SK-N-MC (cell line): Measurements from ENCODE around the gene HMGN1.
A peak's percentile ranks its signal among the peaks of the same experiment; 100 is the strongest.

ENCODE experiments used
- DNase-seq: peaks from one replicate; pipeline ENCODE4 v3.0.0-alpha.2; 2011; ENCODE audit warnings: low read depth, low spot score
- H3K27ac ChIP-seq: fragments of 200-600 bp; sonication (generic); 2 replicates; pipeline ENCODE4 v1.5.1; 2016; ENCODE audit warnings: mixed run types
- H3K36me3 ChIP-seq: fragments of 200-600 bp; sonication (generic); 2 replicates; pipeline ENCODE4 v1.6.1; 2017; ENCODE audit warnings: antibody characterized with exemption, low read length, mixed read lengths; ENCODE audit not compliant: insufficient read depth
- H3K4me3 ChIP-seq: fragments of 200-600 bp; sonication (generic); 2 replicates; pipeline ENCODE4 v1.5.1; 2016
- H3K9ac ChIP-seq: fragments of 200-600 bp; sonication (generic); 2 replicates; pipeline ENCODE4 v1.8.0; 2017; ENCODE audit warnings: mixed run types, mixed read lengths; ENCODE audit not compliant: insufficient read length
- H3K9me3 ChIP-seq: fragments of 200-600 bp; sonication (generic); 2 replicates; pipeline ENCODE4 v1.6.1; 2017; ENCODE audit warnings: low read depth, mild to moderate bottlenecking, antibody characterized with exemption, low read length, moderate library complexity, mixed read lengths
- EZH2 ChIP-seq: fragments of 200-600 bp; sonication (generic); IDR thresholded peaks from one replicate; pipeline ENCODE4 v1.6.1; 2017; ENCODE audit warnings: antibody characterized with exemption
- FOXP2 ChIP-seq: optimal IDR thresholded peaks from 2 replicates; pipeline ENCODE3; 2011; ENCODE audit warnings: mild to moderate bottlenecking, moderate library complexity; ENCODE audit not compliant: insufficient read depth; ENCODE audit errors: extremely low read length, control extremely low read depth
- POLR2AphosphoS5 ChIP-seq: IDR thresholded peaks from 2 replicates; pipeline ENCODE4 v1.6.1; 2012; ENCODE audit warnings: mild to moderate bottlenecking, low read depth, low read length, borderline replicate concordance

Gene HMGN1

GRCh38 chr21:39348355-39349210 lies at the start of gene HMGN1:
TSS of gene HMGN1 (minus strand) at chr21:39349088. CDS start at chr21:39348917, 171 bp downstream.
- no peak for DNase-seq
- Histone ChIP-seq H3K27ac (peak within 1 kb of the TSS; percentile 94), H3K36me3 (peaks cover 46% of the 10 kb centered on the region), H3K4me3 (peak within 1 kb of the TSS; percentile 99), H3K9ac (peak within 1 kb of the TSS; percentile 96), H3K9me3 (no peaks in the 10 kb centered on the region)
- TF ChIP-seq EZH2 (no peak), POLR2AphosphoS5 (peak; percentile 22; the same call in 1 of the 2 replicates)

- H3K27ac ChIP-seq, result no peak overlapping the region
- H3K36me3 ChIP-seq, result peaks cover 32% of the 10 kb centered on the region; the same call in 1 of the 2 replicates
- TF ChIP-seq POLR2AphosphoS5 (no peak), EZH2 (no peak), FOXP2 (no peak)
- H3K9ac ChIP-seq, result no peak overlapping the region
- no peak overlapping the region for H3K4me3 ChIP-seq
- H3K9me3 ChIP-seq, result no peaks in the 10 kb centered on the region
- DNase-seq, result no peak
Measured at GRCh38 chr21:39397646-39398385, 48.9 kb upstream of the HMGN1 start.

- no peak overlapping the region for H3K4me3 ChIP-seq
- H3K27ac ChIP-seq, result no peak overlapping the region
- H3K36me3 ChIP-seq, result peaks cover 42% of the 10 kb centered on the region
- no peak overlapping the region for H3K9ac ChIP-seq
- DNase-seq, result no peak
- no peak for TF ChIP-seq EZH2
- TF ChIP-seq POLR2AphosphoS5, result no peak
- no peak for TF ChIP-seq FOXP2
- no peaks in the 10 kb centered on the region for H3K9me3 ChIP-seq
Measured at GRCh38 chr21:39392981-39393380, 44.1 kb upstream of the HMGN1 start.

GRCh38 chr21:39390212-39390765 lies 41.4 kb upstream of the HMGN1 start:
- TF ChIP-seq POLR2AphosphoS5 (no peak), FOXP2 (no peak), EZH2 (no peak)
- Histone ChIP-seq H3K4me3 (no peak overlapping the region), H3K9me3 (no peaks in the 10 kb centered on the region), H3K36me3 (peaks cover 32% of the 10 kb centered on the region), H3K27ac (no peak overlapping the region), H3K9ac (no peak overlapping the region)
- no peak for DNase-seq

GRCh38 chr21:39388811-39389155 lies 39.9 kb upstream of the HMGN1 start:
- Histone ChIP-seq H3K36me3 (peaks cover 23% of the 10 kb centered on the region), H3K9ac (no peak overlapping the region), H3K4me3 (peak overlapping the region; percentile 93)

GRCh38 chr21:39388038-39388810 lies 39.3 kb upstream of the HMGN1 start:
- no peaks in the 10 kb centered on the region for H3K9me3 ChIP-seq
- peaks cover 17% of the 10 kb centered on the region for H3K36me3 ChIP-seq
- TF ChIP-seq POLR2AphosphoS5 (no peak), EZH2 (no peak), FOXP2 (no peak)
- no peak for DNase-seq
- peak overlapping the region; percentile 83 for H3K9ac ChIP-seq
- peak overlapping the region; percentile 83 for H3K27ac ChIP-seq
- peak overlapping the region; percentile 93 for H3K4me3 ChIP-seq

More at GRCh38 chr21:39388811-39389155, 39.9 kb upstream of the HMGN1 start:
- TF ChIP-seq EZH2 (no peak), FOXP2 (no peak), POLR2AphosphoS5 (no peak)
- H3K27ac ChIP-seq, result no peak overlapping the region
- no peaks in the 10 kb centered on the region for H3K9me3 ChIP-seq
- DNase-seq, result no peak

GRCh38 chr21:39387461-39388037 lies 38.7 kb upstream of the HMGN1 start:
- Histone ChIP-seq H3K9ac (peak overlapping the region; percentile 83), H3K4me3 (peak overlapping the region; percentile 93), H3K36me3 (peaks cover 10% of the 10 kb centered on the region), H3K9me3 (no peaks in the 10 kb centered on the region), H3K27ac (peak overlapping the region; percentile 83)
- peak; percentile 69 for DNase-seq
- peak; percentile 80 for TF ChIP-seq POLR2AphosphoS5
- TF ChIP-seq EZH2, result no peak
